ENCODE results near the gene TTYH3. TPM values are rescaled to one million over a fixed set of nuclear protein-coding genes. Genes with fewer than 3 reads are reported as not detected.

TTYH3 gene
- total RNA-seq, 1 donor from 2014 or later: 250 TPM

- DNase-seq (ENCODE audit: low spot score): no peak
- no peak overlapping the region for H3K27ac Mint-ChIP-seq (ENCODE audit: unreplicated experiment)
- no peak for TF ChIP-seq CTCF (IDR thresholded peaks at IDR 0.05; ENCODE audit: unreplicated experiment)
- peaks cover 20% of the 10 kb centered on the region for H3K27me3 Mint-ChIP-seq (ENCODE audit: unreplicated experiment)
- peaks cover 6% of the 10 kb centered on the region for H3K4me1 Mint-ChIP-seq (ENCODE audit: unreplicated experiment)
- H3K9me3 Mint-ChIP-seq (ENCODE audit: unreplicated experiment): no peaks in the 10 kb centered on the region
- H3K4me3 Mint-ChIP-seq (ENCODE audit: unreplicated experiment): no peak overlapping the region
- peaks cover 6% of the 10 kb centered on the region for H3K36me3 Mint-ChIP-seq (ENCODE audit: low read depth, unreplicated experiment)
Observed at GRCh38 chr7:2661096-2661449, 29.3 kb downstream of the TTYH3 start.

- Mint-ChIP-seq H3K4me1 (ENCODE audit: unreplicated experiment) (peaks cover 6% of the 10 kb centered on the region), H3K36me3 (ENCODE audit: low read depth, unreplicated experiment) (peaks cover 6% of the 10 kb centered on the region), H3K27me3 (ENCODE audit: unreplicated experiment) (peaks cover 20% of the 10 kb centered on the region), H3K27ac (ENCODE audit: unreplicated experiment) (no peak overlapping the region), H3K9me3 (ENCODE audit: unreplicated experiment) (no peaks in the 10 kb centered on the region), H3K4me3 (ENCODE audit: unreplicated experiment) (no peak overlapping the region)
- no peak for DNase-seq (ENCODE audit: low spot score)
- no peak for TF ChIP-seq CTCF (IDR thresholded peaks at IDR 0.05; ENCODE audit: unreplicated experiment)
Observed at GRCh38 chr7:2661602-2662272, 30.0 kb downstream of the TTYH3 start.

GRCh38 chr7:2662273-2663120 lies 30.7 kb downstream of the TTYH3 start:
- Mint-ChIP-seq H3K36me3 (ENCODE audit: low read depth, unreplicated experiment) (peaks cover 4% of the 10 kb centered on the region), H3K27ac (ENCODE audit: unreplicated experiment) (no peak overlapping the region), H3K4me1 (ENCODE audit: unreplicated experiment) (peaks cover 2% of the 10 kb centered on the region), H3K4me3 (ENCODE audit: unreplicated experiment) (no peak overlapping the region), H3K27me3 (ENCODE audit: unreplicated experiment) (peaks cover 20% of the 10 kb centered on the region), H3K9me3 (ENCODE audit: unreplicated experiment) (no peaks in the 10 kb centered on the region)
- no peak for DNase-seq (ENCODE audit: low spot score)
- no peak for TF ChIP-seq CTCF (IDR thresholded peaks at IDR 0.05; ENCODE audit: unreplicated experiment)

GRCh38 chr7:2663121-2663886 lies 31.5 kb downstream of the TTYH3 start:
- Mint-ChIP-seq H3K36me3 (ENCODE audit: low read depth, unreplicated experiment) (peaks cover 4% of the 10 kb centered on the region), H3K4me1 (ENCODE audit: unreplicated experiment) (peaks cover 6% of the 10 kb centered on the region), H3K9me3 (ENCODE audit: unreplicated experiment) (no peaks in the 10 kb centered on the region), H3K27me3 (ENCODE audit: unreplicated experiment) (peaks cover 25% of the 10 kb centered on the region), H3K4me3 (ENCODE audit: unreplicated experiment) (no peak overlapping the region), H3K27ac (ENCODE audit: unreplicated experiment) (no peak overlapping the region)
- no peak for TF ChIP-seq CTCF (IDR thresholded peaks at IDR 0.05; ENCODE audit: unreplicated experiment)
- no peak for DNase-seq (ENCODE audit: low spot score)

All from endothelial cell (in vitro differentiated cells).